Measurements from ENCODE around the gene NPB.

Gene NPB

DNA sequence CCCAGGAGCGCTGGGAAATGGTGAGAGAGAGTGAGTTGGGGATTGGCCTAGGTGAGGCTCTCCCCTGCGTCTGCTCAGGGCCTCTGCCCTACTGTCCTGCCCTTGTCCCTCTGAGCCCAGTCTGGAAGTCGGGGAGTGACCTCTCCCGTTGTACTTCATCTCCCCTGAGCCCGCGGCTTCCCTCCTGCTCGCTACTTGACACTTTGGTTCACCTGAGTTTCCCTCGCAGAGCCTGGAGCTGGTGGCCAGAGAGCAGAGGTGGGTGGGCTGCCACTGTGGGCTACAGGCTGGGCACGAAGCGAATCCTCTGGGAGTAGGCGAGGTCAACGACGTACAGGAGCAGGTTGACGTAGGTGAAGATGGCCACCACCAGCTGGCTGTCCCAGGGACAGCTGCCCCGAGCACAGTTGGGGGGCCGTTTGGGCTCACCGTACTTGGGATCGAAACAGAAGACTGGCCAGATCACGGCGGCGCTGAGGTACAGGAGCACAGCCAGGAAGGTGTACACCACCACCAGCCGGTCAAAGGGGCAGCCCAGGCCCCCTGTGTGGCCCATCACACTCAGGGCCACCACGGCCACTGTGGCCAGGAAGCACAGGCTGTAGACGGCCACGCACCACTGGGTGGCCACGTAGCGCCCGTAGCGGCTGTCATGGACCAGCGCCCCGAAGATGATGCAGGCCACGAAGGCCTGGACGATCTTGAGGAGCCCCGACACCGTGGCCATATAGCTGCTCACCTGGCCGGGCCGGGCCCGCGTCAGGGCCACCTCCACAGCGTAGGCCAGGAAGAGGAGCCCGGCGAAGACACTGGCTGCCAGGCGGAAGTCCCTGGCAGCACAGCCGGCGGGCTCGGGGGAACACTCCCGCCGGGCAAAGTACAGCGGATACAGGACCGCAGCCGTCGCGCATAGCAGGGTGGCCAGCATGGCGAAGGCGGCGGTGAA, 38.8 kb downstream of the NPB start:
- no peak for DNase-seq (ENCODE audit: low read depth in 2 of 2)

DNA sequence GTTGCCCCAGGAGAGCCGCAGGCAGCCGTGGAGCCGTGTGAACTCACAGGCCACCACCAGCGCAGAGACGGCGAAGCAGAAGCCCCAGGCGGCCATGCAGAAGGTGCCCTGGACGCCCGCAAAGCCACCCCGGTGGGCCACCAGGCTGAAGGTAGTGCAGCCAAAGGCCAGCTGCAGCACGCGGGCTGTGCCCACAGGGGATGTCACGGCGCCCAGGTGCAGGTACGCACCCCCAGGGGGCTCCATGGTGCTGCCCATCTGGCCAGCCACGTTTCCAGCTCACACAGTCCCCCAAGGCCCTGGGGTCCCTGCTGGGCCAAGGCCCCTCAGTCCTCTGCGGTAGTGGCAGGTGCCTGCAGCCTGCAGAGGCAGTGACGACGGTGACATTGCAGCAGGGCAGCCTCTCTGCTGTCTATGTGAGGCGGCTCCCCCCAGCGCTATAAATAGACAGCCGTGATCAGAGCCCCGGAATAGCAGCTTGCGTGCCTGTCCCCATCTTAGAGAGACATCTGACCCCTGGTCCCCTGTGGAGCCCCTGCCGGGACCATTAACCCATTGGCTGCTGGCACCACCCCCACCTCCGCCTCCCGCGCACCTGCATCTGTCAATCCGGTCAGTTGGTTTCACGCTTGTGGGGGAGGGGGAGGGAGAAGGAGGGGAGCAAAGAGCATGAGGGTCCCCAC, 39.6 kb downstream of the NPB start:
- no peak for DNase-seq (ENCODE audit: low read depth in 2 of 2)

- no peak for DNase-seq (ENCODE audit: low read depth in 2 of 2)
Measured at GRCh38 chr17:81942167-81942553, 40.1 kb downstream of the NPB start.

- no peak for DNase-seq (ENCODE audit: low read depth in 2 of 2)
Measured at GRCh38 chr17:81944858-81945257, 42.8 kb downstream of the NPB start.

GRCh38 chr17:81947189-81947588, 45.2 kb downstream of the NPB start, which contains the start of gene MYADML2:
MYADML2 (minus strand) TSS chr17:81947233; CDS start chr17:81941741, 5,492 bp downstream.
- no peak for DNase-seq (ENCODE audit: low read depth in 2 of 2)

DNA sequence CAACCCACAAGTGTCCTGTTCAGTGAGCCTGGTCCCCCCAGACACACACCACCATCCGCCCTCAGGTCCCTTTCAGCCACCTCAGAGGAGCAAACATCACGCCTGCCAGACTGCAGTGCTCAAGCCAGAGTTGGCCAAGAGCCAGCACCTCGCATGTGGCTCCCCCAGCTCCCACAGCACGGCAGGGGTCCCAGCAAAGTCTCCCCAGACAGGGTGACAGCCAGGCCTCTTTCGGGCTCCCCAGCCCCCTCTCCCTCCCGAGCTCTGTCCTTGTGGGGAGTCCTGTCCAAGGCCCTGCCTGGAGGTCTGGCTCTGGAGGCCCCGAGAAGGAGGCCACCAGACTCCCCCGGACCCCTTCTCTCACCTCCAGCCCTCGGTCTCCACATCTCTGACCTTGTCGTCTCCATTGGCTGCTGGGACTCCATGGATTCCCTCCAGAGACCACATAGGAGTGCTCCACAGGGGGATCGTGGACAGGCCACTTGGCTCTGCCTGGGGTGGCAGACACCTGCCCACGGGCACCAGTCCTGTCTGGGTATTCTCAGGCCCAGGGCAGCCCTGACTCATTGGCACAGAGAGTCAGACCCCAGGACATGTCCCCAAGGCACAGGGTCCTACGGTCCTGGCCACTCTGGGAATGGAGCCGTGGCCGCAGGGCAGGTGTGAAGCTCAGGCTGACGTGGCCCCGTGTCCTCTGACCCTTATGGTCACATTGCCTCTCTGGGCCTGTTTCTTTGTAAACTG, 46.8 kb downstream of the NPB start:
- DNase-seq (ENCODE audit: low read depth in 2 of 2): no peak

DNA sequence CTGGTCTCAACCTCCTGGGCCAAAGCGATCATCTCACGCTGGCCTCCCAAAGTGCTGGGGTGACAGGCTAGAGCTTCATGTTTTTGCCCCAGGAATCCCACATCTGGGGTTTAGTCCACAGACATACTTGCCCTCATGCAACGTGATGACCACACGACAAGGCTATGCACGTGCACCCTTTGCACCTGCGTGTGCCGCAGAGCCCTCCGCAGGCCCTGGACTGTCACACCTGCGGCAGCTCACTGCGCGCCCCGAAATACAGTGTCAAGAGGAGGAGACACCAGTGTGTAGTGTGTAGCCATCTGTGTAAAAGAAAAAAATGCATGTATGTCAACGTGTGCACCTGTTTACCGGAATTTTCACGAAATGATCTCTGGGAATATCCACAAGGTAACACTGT, 48.5 kb downstream of the NPB start:
- no peak for DNase-seq (ENCODE audit: low read depth in 2 of 2)

- DNase-seq (ENCODE audit: low read depth in 2 of 2): no peak
Measured at GRCh38 chr17:81951785-81952684, 50.0 kb downstream of the NPB start.
